Calu3 (cell line): ENCODE data around the gene YJEFN3. TPM values are rescaled to one million over a fixed set of nuclear protein-coding genes. Genes with fewer than 3 reads are reported as not detected.

ENCODE experiments used
- BruUV-seq: library from RNA; stranded (reverse); fragments of 400-500 nt; replicated peaks from 2 replicates; lab custom pipeline; 2021; lab: Mats Ljungman, UMichigan
- CTCF ChIA-PET: fragments of 300-600 bp; sonication (Branson Sonifier 250); formaldehyde crosslinking; loops from one replicate; lab custom pipeline; 2022; ENCODE audit warnings: antibody characterized with exemption; lab: Charles Lee
- DNase-seq: peaks from one replicate; pipeline ENCODE4 v3.0.0; 2022
- H3K27ac Mint-ChIP-seq: one replicate; pipeline ENCODE4 v1.8.0; 2022; ENCODE audit warnings: mixed read lengths; ENCODE audit not compliant: unreplicated experiment
- H3K27me3 Mint-ChIP-seq: one replicate; pipeline ENCODE4 v1.8.0; 2022; ENCODE audit warnings: mixed read lengths; ENCODE audit not compliant: unreplicated experiment
- H3K36me3 Mint-ChIP-seq: one replicate; pipeline ENCODE4 v1.8.0; 2022; ENCODE audit warnings: mild to moderate bottlenecking, moderate library complexity, mixed read lengths; ENCODE audit not compliant: insufficient read depth, unreplicated experiment
- H3K4me1 Mint-ChIP-seq: one replicate; pipeline ENCODE4 v1.8.0; 2022; ENCODE audit warnings: mild to moderate bottlenecking, low read depth, mixed read lengths; ENCODE audit not compliant: unreplicated experiment
- H3K4me3 Mint-ChIP-seq: one replicate; pipeline ENCODE4 v1.8.0; 2022; ENCODE audit warnings: mild to moderate bottlenecking, low read depth, moderate library complexity, mixed read lengths; ENCODE audit not compliant: unreplicated experiment
- H3K9me3 Mint-ChIP-seq: one replicate; pipeline ENCODE4 v1.8.0; 2022; ENCODE audit warnings: low read depth, mixed read lengths; ENCODE audit not compliant: unreplicated experiment
- intact Hi-C: fragments of 100-400 bp; cut with micrococcal nuclease; formaldehyde crosslinking; loops from one replicate; pipeline ENCODE4 v1.10.0; 2022; ENCODE audit not compliant: unreplicated experiment
- total RNA-seq: library from RNA; stranded (reverse); gene quantifications from 2 replicates; pipeline ENCODE4 v1.2.3, GENCODE V29; 2022
- TF ChIP-seq, protein P1 (sequence below): fragments of 200-600 bp; IDR thresholded peaks from one replicate; pipeline ENCODE4 v1.8.0; 2022; ENCODE audit warnings: antibody characterized with exemption; ENCODE audit not compliant: unreplicated experiment

Gene YJEFN3
- total RNA-seq, 1 experiment from 2014 or later, result 10.4 TPM

DNA sequence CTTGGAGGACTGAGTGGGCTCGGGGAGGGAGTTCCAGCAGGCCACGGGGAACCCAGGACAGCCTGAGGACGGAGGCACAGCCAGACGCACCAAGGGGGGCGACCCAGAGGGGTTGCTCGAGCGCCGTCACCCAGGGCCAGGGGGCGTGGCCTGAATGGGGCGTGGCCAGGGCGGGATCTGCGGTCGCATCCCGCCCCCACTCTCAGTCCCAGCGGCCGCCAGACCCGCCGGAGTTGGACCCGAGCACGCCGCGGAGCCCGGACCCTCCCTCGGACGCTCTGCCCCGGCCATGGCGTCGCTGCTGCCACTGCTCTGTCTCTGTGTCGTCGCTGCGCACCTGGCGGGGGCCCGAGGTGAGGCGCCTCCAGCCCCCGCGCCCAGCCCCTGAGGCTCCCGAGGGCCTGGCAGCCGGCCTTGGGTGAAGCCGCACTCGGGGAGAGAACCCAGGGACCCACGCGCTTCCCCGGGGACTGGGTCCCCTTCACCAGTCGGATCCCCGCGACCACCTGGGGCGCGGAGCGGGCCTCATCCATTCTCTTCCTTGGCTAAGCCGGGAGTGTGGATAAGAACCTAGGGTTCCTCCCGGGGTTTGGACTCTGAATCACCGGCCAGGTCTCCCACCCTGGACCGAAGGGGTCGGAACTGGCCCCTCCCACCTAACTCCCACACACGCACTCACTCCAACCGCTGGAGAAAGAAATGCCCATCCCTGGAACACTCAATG lies 9.5 kb downstream of the YJEFN3 start, which contains the start of gene CILP2:
CILP2 (plus strand) TSS at position 205 of the 724 bp plus-strand sequence; CDS start at position 290, 85 bp downstream.
- peak; percentile 67 for DNase-seq
- peaks cover 10% of the 10 kb centered on the region for H3K4me1 Mint-ChIP-seq
- H3K4me3 Mint-ChIP-seq, result peak within 1 kb of the TSS; percentile 56
- intact Hi-C loops, result loop anchor here (10.0 kb wide), 1 partner anchor 417 kb away; no protein-coding TSS in a partner anchor
- no TSS peak for BruUV-seq
- CTCF ChIA-PET, result no interaction called here
- H3K27ac Mint-ChIP-seq, result no peak within 1 kb of the TSS
- TF ChIP-seq, protein P1, sequence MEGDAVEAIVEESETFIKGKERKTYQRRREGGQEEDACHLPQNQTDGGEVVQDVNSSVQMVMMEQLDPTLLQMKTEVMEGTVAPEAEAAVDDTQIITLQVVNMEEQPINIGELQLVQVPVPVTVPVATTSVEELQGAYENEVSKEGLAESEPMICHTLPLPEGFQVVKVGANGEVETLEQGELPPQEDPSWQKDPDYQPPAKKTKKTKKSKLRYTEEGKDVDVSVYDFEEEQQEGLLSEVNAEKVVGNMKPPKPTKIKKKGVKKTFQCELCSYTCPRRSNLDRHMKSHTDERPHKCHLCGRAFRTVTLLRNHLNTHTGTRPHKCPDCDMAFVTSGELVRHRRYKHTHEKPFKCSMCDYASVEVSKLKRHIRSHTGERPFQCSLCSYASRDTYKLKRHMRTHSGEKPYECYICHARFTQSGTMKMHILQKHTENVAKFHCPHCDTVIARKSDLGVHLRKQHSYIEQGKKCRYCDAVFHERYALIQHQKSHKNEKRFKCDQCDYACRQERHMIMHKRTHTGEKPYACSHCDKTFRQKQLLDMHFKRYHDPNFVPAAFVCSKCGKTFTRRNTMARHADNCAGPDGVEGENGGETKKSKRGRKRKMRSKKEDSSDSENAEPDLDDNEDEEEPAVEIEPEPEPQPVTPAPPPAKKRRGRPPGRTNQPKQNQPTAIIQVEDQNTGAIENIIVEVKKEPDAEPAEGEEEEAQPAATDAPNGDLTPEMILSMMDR, result no peak
- peaks cover 5% of the 10 kb centered on the region for H3K9me3 Mint-ChIP-seq
- H3K27me3 Mint-ChIP-seq, result peaks cover 12% of the 10 kb centered on the region
- peaks cover 10% of the 10 kb centered on the region for H3K36me3 Mint-ChIP-seq

DNA sequence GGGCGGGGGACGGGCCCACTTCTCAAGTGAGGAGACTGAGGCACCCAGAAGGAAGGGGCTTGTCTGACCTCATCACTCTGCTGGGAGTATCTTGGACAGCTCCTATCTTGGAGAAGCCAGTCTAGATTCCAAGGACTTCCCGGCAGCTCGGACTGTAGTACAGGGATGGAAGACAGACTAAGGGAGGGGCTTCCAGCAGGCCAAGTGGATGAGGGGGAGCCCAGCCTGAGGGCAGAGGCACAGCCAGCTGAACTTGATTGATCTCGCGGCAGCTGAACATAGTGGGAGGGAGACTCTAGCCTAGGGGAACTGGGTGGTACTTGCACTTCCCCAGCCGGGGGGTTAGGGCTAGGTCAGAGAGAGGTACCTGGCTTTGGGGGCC lies 10.1 kb downstream of the YJEFN3 start:
- Mint-ChIP-seq H3K36me3 (peaks cover 10% of the 10 kb centered on the region), H3K27me3 (peaks cover 12% of the 10 kb centered on the region), H3K4me3 (peak overlapping the region; percentile 56), H3K27ac (no peak overlapping the region), H3K4me1 (peaks cover 8% of the 10 kb centered on the region), H3K9me3 (peaks cover 5% of the 10 kb centered on the region)
- no TSS peak for BruUV-seq
- DNase-seq, result no peak
- TF ChIP-seq, protein P1, result no peak
- CTCF ChIA-PET, result no interaction called here
- intact Hi-C loops, result loop anchor here (10.0 kb wide), 1 partner anchor 416 kb away; no protein-coding TSS in a partner anchor

DNA sequence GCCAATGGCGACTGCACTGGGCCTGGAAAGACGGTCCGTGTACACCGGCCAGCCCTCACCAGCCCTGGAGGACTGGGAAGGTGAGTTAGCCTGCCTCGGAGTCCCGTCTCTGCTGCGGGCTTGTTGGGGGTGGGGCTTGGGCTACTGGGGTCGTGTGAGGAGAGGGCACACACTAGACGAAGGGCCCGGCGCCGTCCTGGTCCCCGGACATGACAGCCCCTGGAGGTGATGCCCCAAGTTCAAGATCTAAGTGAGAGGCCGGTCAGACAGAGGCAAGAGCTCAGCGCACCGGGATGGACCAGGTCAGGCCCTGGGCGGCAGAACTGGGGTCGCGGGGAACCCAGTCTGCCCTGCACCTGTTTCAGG lies 11.0 kb downstream of the YJEFN3 start:
- Mint-ChIP-seq H3K36me3 (peaks cover 10% of the 10 kb centered on the region), H3K4me1 (no peaks in the 10 kb centered on the region), H3K27me3 (peaks cover 12% of the 10 kb centered on the region), H3K27ac (no peak overlapping the region), H3K9me3 (no peaks in the 10 kb centered on the region), H3K4me3 (no peak overlapping the region)
- CTCF ChIA-PET, result no interaction called here
- intact Hi-C loops, result loop anchor here (10.0 kb wide), 1 partner anchor 415 kb away; no protein-coding TSS in a partner anchor
- BruUV-seq, result no TSS peak
- TF ChIP-seq, protein P1, result no peak
- no peak for DNase-seq

DNA sequence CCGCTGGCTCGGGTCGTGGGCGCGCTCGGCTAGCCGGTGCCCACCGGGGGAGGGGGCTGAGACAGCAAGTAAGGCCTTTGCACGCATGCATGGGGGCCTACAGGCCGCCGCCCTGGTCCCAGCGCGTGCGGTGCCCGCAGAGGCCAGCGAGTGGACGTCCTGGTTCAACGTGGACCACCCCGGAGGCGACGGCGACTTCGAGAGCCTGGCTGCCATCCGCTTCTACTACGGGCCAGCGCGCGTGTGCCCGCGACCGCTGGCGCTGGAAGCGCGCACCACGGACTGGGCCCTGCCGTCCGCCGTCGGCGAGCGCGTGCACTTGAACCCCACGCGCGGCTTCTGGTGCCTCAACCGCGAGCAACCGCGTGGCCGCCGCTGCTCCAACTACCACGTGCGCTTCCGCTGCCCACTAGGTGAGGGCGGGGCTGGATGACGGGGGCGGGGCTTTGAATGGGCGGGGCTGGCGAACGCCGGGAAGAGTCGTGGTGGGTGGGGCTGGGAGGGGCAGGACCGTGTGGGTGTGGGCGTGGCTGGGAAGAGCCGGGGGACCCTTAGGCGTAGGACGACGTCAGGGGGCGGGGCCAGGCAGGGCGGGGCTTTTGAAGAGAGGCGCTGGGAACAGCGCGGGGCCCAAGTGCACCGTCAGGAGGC lies 11.5 kb downstream of the YJEFN3 start:
- DNase-seq, result no peak
- intact Hi-C loops, result no loop called here
- H3K4me3 Mint-ChIP-seq, result no peak overlapping the region
- no peaks in the 10 kb centered on the region for H3K9me3 Mint-ChIP-seq
- no peaks in the 10 kb centered on the region for H3K4me1 Mint-ChIP-seq
- H3K27ac Mint-ChIP-seq, result no peak overlapping the region
- BruUV-seq, result no TSS peak
- H3K36me3 Mint-ChIP-seq, result peaks cover 10% of the 10 kb centered on the region
- peaks cover 12% of the 10 kb centered on the region for H3K27me3 Mint-ChIP-seq
- TF ChIP-seq, protein P1, result no peak
- CTCF ChIA-PET, result no interaction called here
